Testis (tissue), 3 donors: ENCODE data around the gene RSPH1. TPM values are rescaled to one million over a fixed set of nuclear protein-coding genes. Genes with fewer than 3 reads are reported as not detected.

Source experiments
- DNase-seq: peaks from one replicate; pipeline ENCODE4 v3.0.0-alpha.2; 2019
- H3K27ac ChIP-seq, 2 donors: fragments of 200-600 bp; sonication (generic); one replicate each; pipeline ENCODE4 v1.5.1; 2019
- H3K27me3 ChIP-seq: fragments of 200-600 bp; sonication (generic); one replicate; pipeline ENCODE4 v1.5.1; 2019
- H3K36me3 ChIP-seq: fragments of 200-600 bp; sonication (generic); one replicate; pipeline ENCODE4 v1.5.1; 2017; ENCODE audit warnings: low read depth; ENCODE audit errors: missing control alignments
- H3K4me1 ChIP-seq: fragments of 200-600 bp; sonication (generic); one replicate; pipeline ENCODE4 v1.5.1; 2019
- H3K4me3 ChIP-seq, 2 donors: fragments of 200-600 bp; sonication (generic); one replicate each; pipeline ENCODE4 v1.5.1; 2017 to 2019
- H3K9me3 ChIP-seq: fragments of 200-600 bp; sonication (generic); one replicate; pipeline ENCODE4 v1.5.1; 2017
- CTCF ChIP-seq, 3 experiments: fragments of 450-650 bp in 2 of 3; fragments of 200-600 bp in 1 of 3; sonication (generic) in 1 of 3; IDR thresholded peaks; one replicate each; pipeline ENCODE4 v1.5.1; 2016 to 2019; ENCODE audit warnings: antibody characterized with exemption in 3 of 3, mild to moderate bottlenecking in 2 of 3, moderate library complexity in 1 of 3
- POLR2A ChIP-seq: fragments of 450-650 bp; IDR thresholded peaks from one replicate; pipeline ENCODE4 v1.6.1; 2017; ENCODE audit warnings: antibody characterized with exemption, mild to moderate bottlenecking, moderate library complexity
- WGBS, 2 donors: methylation state at CpG; one replicate each; pipeline ENCODE4 v1.1.5; 2018; 5-methylcytosine and 5-hydroxymethylcytosine counted together
- intact Hi-C: fragments of 100-400 bp; cut with DNase I; formaldehyde crosslinking; loops from one replicate; pipeline ENCODE4 v1.15.1; 2023; ENCODE audit warnings: low total_unique reads
- polyA plus RNA-seq: library from polyadenylated mRNA; stranded (reverse); fragments of 350-450 nt; fragmentation: Illumina TruSeq; extraction: RNeasy Lipid Tissue Mini Kit (QIAGEN cat#74804); gene quantifications from one replicate; pipeline ENCODE4 v1.2.3, GENCODE V29; 2014; ENCODE audit warnings: low read depth, low replicate concordance; ENCODE audit not compliant: insufficient read depth
- total RNA-seq, 2 donors: library from RNA; depleted of rRNA; stranded (reverse); fragments of >200 nt; gene quantifications; one replicate each; pipeline ENCODE4 v1.2.3, GENCODE V29; 2016

The RSPH1 gene
- total and polyA plus RNA-seq, 3 donors from 2014 or later = 10.4 to 59.6 (median 20.8) TPM

GRCh38 chr21:42543106-42543847 lies 47.3 kb upstream of the RSPH1 start:
- no peak for TF ChIP-seq POLR2A
- TF ChIP-seq CTCF (IDR thresholded peaks at IDR 0.05) = no peak
- intact Hi-C loops = no loop called here
- 94% methylated on average over 20 to 25 of the region's 25 CpGs for WGBS, 2 donors
- no peak for DNase-seq
- H3K36me3 ChIP-seq = no peaks in the 10 kb centered on the region
- no peak overlapping the region for H3K4me3 ChIP-seq
- no peaks in the 10 kb centered on the region for H3K4me1 ChIP-seq
- no peaks in the 10 kb centered on the region for H3K9me3 ChIP-seq
- no peak overlapping the region for H3K27ac ChIP-seq
- H3K27me3 ChIP-seq = no peaks in the 10 kb centered on the region

- no peaks in the 10 kb centered on the region for H3K27me3 ChIP-seq
- TF ChIP-seq CTCF (IDR thresholded peaks at IDR 0.05) = no peak
- TF ChIP-seq POLR2A = no peak
- H3K27ac ChIP-seq = no peak overlapping the region
- no peaks in the 10 kb centered on the region for H3K36me3 ChIP-seq
- no peaks in the 10 kb centered on the region for H3K9me3 ChIP-seq
- no peak for DNase-seq
- H3K4me1 ChIP-seq = no peaks in the 10 kb centered on the region
- no peak overlapping the region for H3K4me3 ChIP-seq
- intact Hi-C loops = no loop called here
- WGBS, 2 donors = 86 to 89% methylated on average over 10 of the region's 10 CpGs
Observed at GRCh38 chr21:42542596-42542995, 46.6 kb upstream of the RSPH1 start.

- intact Hi-C loops = no loop called here
- Histone ChIP-seq H3K27ac (no peak overlapping the region), H3K27me3 (no peaks in the 10 kb centered on the region), H3K4me3 (no peak overlapping the region), H3K36me3 (no peaks in the 10 kb centered on the region), H3K4me1 (no peaks in the 10 kb centered on the region), H3K9me3 (no peaks in the 10 kb centered on the region)
- WGBS, 2 donors = 87 to 91% methylated on average over 8 of the region's 8 CpGs
- TF ChIP-seq POLR2A (no peak), CTCF (IDR thresholded peaks at IDR 0.05) (no peak)
- DNase-seq = no peak
Observed at GRCh38 chr21:42542196-42542595, 46.2 kb upstream of the RSPH1 start.

- intact Hi-C loops = no loop called here
- Histone ChIP-seq H3K27ac (no peak overlapping the region), H3K4me1 (no peaks in the 10 kb centered on the region), H3K36me3 (no peaks in the 10 kb centered on the region), H3K4me3 (no peak overlapping the region), H3K27me3 (no peaks in the 10 kb centered on the region), H3K9me3 (no peaks in the 10 kb centered on the region)
- DNase-seq = no peak
- no peak for TF ChIP-seq CTCF (IDR thresholded peaks at IDR 0.05)
- TF ChIP-seq POLR2A = no peak
Observed at GRCh38 chr21:42541618-42542017, 45.6 kb upstream of the RSPH1 start.

GRCh38 chr21:42541174-42541573 lies 45.1 kb upstream of the RSPH1 start:
- H3K36me3 ChIP-seq = no peaks in the 10 kb centered on the region
- TF ChIP-seq CTCF (IDR thresholded peaks at IDR 0.05) (no peak), POLR2A (no peak)
- DNase-seq = no peak
- no peaks in the 10 kb centered on the region for H3K9me3 ChIP-seq
- no peaks in the 10 kb centered on the region for H3K27me3 ChIP-seq
- H3K4me1 ChIP-seq = no peaks in the 10 kb centered on the region
- 83 to 87% methylated on average over 12 of the region's 12 CpGs for WGBS, 2 donors
- no peak overlapping the region for H3K4me3 ChIP-seq
- intact Hi-C loops = no loop called here
- H3K27ac ChIP-seq = no peak overlapping the region
